Sigmoid colon (tissue), 7 donors: Measurements from ENCODE around the gene LARP4. TPM values are rescaled to one million over a fixed set of nuclear protein-coding genes. Genes with fewer than 3 reads are reported as not detected.
A peak's percentile ranks its signal among the peaks of the same experiment; 100 is the strongest.

ENCODE experiments used
- DNase-seq: peaks from one replicate; pipeline ENCODE4 v3.0.0-alpha.2; 2019
- H3K27ac ChIP-seq, 4 donors: fragments of 200-600 bp; sonication (generic); one replicate each; pipeline ENCODE4 v1.5.1; 2016 to 2019; ENCODE audit warnings: mild to moderate bottlenecking in 1 of 4
- H3K27me3 ChIP-seq, 3 donors: fragments of 200-600 bp; sonication (generic); one replicate each; pipeline ENCODE4 v1.5.1; 2019; ENCODE audit warnings: mild to moderate bottlenecking in 1 of 3
- H3K36me3 ChIP-seq, 4 donors: fragments of 200-600 bp; sonication (generic); one replicate each; pipeline ENCODE4 v1.5.1; 2016 to 2019
- H3K4me1 ChIP-seq, 4 donors: fragments of 200-600 bp; sonication (generic); one replicate each; pipeline ENCODE4 v1.5.1; 2017 to 2019
- H3K4me3 ChIP-seq, 4 donors: fragments of 200-600 bp; sonication (generic); one replicate each; pipeline ENCODE4 v1.5.1; 2017 to 2019; ENCODE audit warnings: mild to moderate bottlenecking in 2 of 4, moderate library complexity in 1 of 4
- H3K9me3 ChIP-seq, 4 donors: fragments of 200-600 bp in 3 of 4; sonication (generic) in 3 of 4; one replicate each; pipeline versions ENCODE4 v1.5.1 to v1.6.1; 2013 to 2019
- EP300 ChIP-seq, 4 donors: sonication (generic); formaldehyde crosslinking; IDR thresholded peaks; one replicate each; pipeline ENCODE4 v1.6.1; 2017; ENCODE audit warnings: antibody characterized with exemption in 4 of 4
- POLR2A ChIP-seq, 2 donors: fragments of 450-650 bp; IDR thresholded peaks; one replicate each; pipeline ENCODE4 v1.6.1; 2016; ENCODE audit warnings: antibody characterized with exemption in 2 of 2, mild to moderate bottlenecking in 2 of 2, moderate library complexity in 2 of 2
- POLR2AphosphoS5 ChIP-seq, 4 donors: sonication (generic); formaldehyde crosslinking; IDR thresholded peaks; one replicate each; pipeline ENCODE4 v1.6.1; 2017; ENCODE audit warnings: antibody characterized with exemption in 4 of 4
- WGBS, 2 donors: extraction: QIAGEN DNeasy Blood & Tissue Kit; methylation state at CpG; one replicate each; pipeline ENCODE4 v1.1.7; 2013; 5-methylcytosine and 5-hydroxymethylcytosine counted together
- intact Hi-C: fragments of 100-400 bp; cut with DNase I; formaldehyde crosslinking; loops from one replicate; pipeline ENCODE4 v1.15.1; 2023
- polyA plus RNA-seq, 3 donors: library from polyadenylated mRNA; stranded (reverse); fragments of 200-250 nt; gene quantifications; one replicate each; pipeline ENCODE4 v1.2.3, GENCODE V29; 2013
- total RNA-seq, 4 donors: library from RNA; depleted of rRNA; stranded (reverse); fragments of >200 nt; gene quantifications; one replicate each; pipeline ENCODE4 v1.1.0, GENCODE V29; 2016
- TF ChIP-seq, protein P1 (sequence below), 4 experiments: fragments of 450-650 bp in 3 of 4; fragments of 200-600 bp in 1 of 4; IDR thresholded peaks; one replicate each; pipeline ENCODE4 v1.5.1; 2016 to 2019; ENCODE audit warnings: antibody characterized with exemption in 4 of 4, mild to moderate bottlenecking in 3 of 4, moderate library complexity in 2 of 4
- donor health status: healthy with polysubstance abuse.
- donor health status: Bipolar disorder and iron deficiency.
- donor health status: healthy.

Gene LARP4
- total and polyA plus RNA-seq, 7 donors = 4.9 to 78.4 (median 51.9) TPM

GRCh38 chr12:50505675-50506530, 105.2 kb downstream of the LARP4 start:
- TF ChIP-seq POLR2AphosphoS5 (IDR thresholded peaks at IDR 0.05) = peak in 1 of 4 donors; percentile 29
- no peak for TF ChIP-seq POLR2A (IDR thresholded peaks at IDR 0.05)
- intact Hi-C loops = loop anchor here (1.0 to 10.0 kb wide), 4 partner anchors 69 to 229 kb away; no protein-coding TSS in a partner anchor
- no peak for DNase-seq
- H3K9me3 ChIP-seq = no peaks in the 10 kb centered on the region
- H3K27ac ChIP-seq = peak overlapping the region; percentile 92 to 98 (median 97)
- H3K27me3 ChIP-seq = no peaks in the 10 kb centered on the region
- peaks cover 0 to 41% (median 32%) of the 10 kb centered on the region in 4 donors for H3K4me1 ChIP-seq
- 0 to 1% methylated on average over 11 of the region's 11 CpGs for WGBS, 2 donors
- H3K4me3 ChIP-seq = peak overlapping the region; percentile 69 to 93 (median 92)
- no peaks in the 10 kb centered on the region for H3K36me3 ChIP-seq

DNA sequence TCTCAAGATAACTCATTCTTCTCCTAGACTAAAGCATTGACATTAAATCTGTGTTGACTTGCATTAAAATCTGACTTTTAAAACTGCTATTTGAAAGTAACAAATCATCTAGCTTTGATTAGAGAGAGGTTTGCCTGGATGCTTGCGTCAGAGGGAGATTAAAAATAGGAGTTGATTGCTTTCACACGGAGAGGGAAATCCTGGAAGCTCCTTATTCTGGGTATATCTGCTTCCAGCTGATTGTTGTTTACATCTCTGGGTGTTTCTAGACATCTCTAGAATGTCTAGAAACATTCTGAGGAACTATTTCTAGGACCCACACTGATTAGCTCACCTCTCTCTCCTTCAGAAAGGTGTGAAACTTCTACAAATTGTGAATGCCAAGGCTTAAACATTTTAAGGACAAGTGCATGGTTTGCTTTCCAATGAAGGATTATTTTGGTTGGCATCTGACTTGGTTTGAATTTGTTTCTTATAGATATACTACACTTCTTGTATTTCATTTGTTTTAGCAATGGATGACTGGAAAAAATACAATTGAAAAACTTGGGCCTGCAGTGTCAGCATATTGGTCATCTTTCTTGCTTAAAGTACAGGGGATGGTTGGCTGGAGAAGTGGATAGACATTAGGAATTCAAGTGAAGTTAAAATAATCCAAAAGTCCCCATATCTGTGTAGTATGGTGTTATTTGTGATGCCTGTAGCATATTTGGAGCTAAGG, 106.2 kb downstream of the LARP4 start:
- peak overlapping the region in 2 of 4 donors; percentile 69 to 93 for H3K4me3 ChIP-seq
- H3K4me1 ChIP-seq = peaks cover 0 to 41% (median 32%) of the 10 kb centered on the region in 4 donors
- H3K27me3 ChIP-seq = no peaks in the 10 kb centered on the region
- 8 to 43% methylated on average over 2 of the region's 2 CpGs for WGBS, 2 donors
- no peak for DNase-seq
- intact Hi-C loops = loop anchor here (5.0 to 10.0 kb wide), 3 partner anchors 68 to 228 kb away; no protein-coding TSS in a partner anchor
- TF ChIP-seq, protein P1, sequence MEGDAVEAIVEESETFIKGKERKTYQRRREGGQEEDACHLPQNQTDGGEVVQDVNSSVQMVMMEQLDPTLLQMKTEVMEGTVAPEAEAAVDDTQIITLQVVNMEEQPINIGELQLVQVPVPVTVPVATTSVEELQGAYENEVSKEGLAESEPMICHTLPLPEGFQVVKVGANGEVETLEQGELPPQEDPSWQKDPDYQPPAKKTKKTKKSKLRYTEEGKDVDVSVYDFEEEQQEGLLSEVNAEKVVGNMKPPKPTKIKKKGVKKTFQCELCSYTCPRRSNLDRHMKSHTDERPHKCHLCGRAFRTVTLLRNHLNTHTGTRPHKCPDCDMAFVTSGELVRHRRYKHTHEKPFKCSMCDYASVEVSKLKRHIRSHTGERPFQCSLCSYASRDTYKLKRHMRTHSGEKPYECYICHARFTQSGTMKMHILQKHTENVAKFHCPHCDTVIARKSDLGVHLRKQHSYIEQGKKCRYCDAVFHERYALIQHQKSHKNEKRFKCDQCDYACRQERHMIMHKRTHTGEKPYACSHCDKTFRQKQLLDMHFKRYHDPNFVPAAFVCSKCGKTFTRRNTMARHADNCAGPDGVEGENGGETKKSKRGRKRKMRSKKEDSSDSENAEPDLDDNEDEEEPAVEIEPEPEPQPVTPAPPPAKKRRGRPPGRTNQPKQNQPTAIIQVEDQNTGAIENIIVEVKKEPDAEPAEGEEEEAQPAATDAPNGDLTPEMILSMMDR (IDR thresholded peaks at IDR 0.05) = no peak
- no peak for TF ChIP-seq POLR2AphosphoS5 (IDR thresholded peaks at IDR 0.05)
- no peak for TF ChIP-seq POLR2A (IDR thresholded peaks at IDR 0.05)
- no peak for TF ChIP-seq EP300 (IDR thresholded peaks at IDR 0.05)
- peak overlapping the region; percentile 92 to 98 (median 97) for H3K27ac ChIP-seq
- no peaks in the 10 kb centered on the region for H3K36me3 ChIP-seq
- no peaks in the 10 kb centered on the region for H3K9me3 ChIP-seq

DNA sequence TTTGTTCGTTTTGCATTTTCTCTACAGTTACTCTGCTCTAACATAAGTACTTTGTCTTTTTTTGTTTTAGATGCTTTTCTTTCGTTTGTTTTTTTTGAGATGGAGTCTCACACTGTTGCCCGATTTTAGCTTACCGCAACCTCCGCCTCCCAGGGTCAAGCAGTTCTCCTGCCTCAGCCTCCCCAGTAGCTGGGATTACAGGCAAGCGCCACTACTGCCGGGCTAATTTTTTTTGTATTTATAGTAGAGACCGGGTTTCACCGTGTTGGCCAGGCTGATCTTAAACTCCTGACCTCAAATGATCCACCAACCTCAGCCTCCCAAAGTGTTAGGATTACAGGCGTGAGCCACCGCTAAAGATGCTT, 106.8 kb downstream of the LARP4 start:
- 71 to 83% methylated on average over 11 of the region's 11 CpGs for WGBS, 2 donors
- Histone ChIP-seq H3K4me3 (no peak overlapping the region), H3K4me1 (peaks cover 0 to 41% (median 32%) of the 10 kb centered on the region in 4 donors), H3K36me3 (no peaks in the 10 kb centered on the region), H3K27me3 (no peaks in the 10 kb centered on the region), H3K9me3 (no peaks in the 10 kb centered on the region), H3K27ac (peak overlapping the region in 2 of 4 donors; percentile 92 to 97)
- no peak for TF ChIP-seq POLR2AphosphoS5 (IDR thresholded peaks at IDR 0.05)
- DNase-seq = no peak
- intact Hi-C loops = loop anchor here (5.0 to 10.0 kb wide), 3 partner anchors 67 to 227 kb away; no protein-coding TSS in a partner anchor

DNA sequence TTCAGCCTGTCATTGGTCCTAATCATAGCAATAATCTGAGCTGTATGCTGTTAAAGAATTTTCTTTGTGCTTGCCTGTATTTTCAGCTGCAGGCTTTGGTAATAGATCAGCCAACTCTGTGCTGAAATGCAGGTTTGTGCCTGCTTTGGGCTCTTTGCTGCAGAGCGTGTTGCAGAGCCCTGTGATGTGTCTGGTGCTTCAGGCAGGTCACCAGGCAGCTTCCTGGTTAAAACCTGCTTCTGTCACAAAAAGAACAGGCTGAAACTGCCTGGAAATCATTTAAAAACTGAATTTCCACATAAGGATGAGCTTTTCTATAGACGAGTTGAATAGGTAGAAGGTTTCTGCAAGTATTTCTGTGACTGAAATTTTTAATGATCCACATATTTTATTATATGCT, 107.2 kb downstream of the LARP4 start:
- DNase-seq = no peak
- H3K4me3 ChIP-seq = no peak overlapping the region
- WGBS, 2 donors = 46 to 61% methylated on average over 2 of the region's 2 CpGs
- peaks cover 0 to 41% (median 32%) of the 10 kb centered on the region in 4 donors for H3K4me1 ChIP-seq
- H3K27ac ChIP-seq = peak overlapping the region in 1 of 4 donors; percentile 97
- no peaks in the 10 kb centered on the region for H3K36me3 ChIP-seq
- TF ChIP-seq, protein P1 (IDR thresholded peaks at IDR 0.05) = no peak
- TF ChIP-seq POLR2AphosphoS5 (IDR thresholded peaks at IDR 0.05) (no peak), POLR2A (IDR thresholded peaks at IDR 0.05) (no peak), EP300 (IDR thresholded peaks at IDR 0.05) (no peak)
- H3K27me3 ChIP-seq = no peaks in the 10 kb centered on the region
- H3K9me3 ChIP-seq = no peaks in the 10 kb centered on the region
- intact Hi-C loops = loop anchor here (5.0 to 10.0 kb wide), 3 partner anchors 67 to 227 kb away; no protein-coding TSS in a partner anchor

- Histone ChIP-seq H3K27me3 (no peaks in the 10 kb centered on the region), H3K27ac (peak overlapping the region in 1 of 4 donors; percentile 97), H3K9me3 (no peaks in the 10 kb centered on the region), H3K4me1 (peaks cover 0 to 41% (median 32%) of the 10 kb centered on the region in 4 donors), H3K36me3 (no peaks in the 10 kb centered on the region), H3K4me3 (no peak overlapping the region)
- no peak for DNase-seq
- TF ChIP-seq EP300 (IDR thresholded peaks at IDR 0.05) (no peak), POLR2A (IDR thresholded peaks at IDR 0.05) (no peak), POLR2AphosphoS5 (IDR thresholded peaks at IDR 0.05) (no peak)
- TF ChIP-seq, protein P1 (IDR thresholded peaks at IDR 0.05) = no peak
- WGBS, 2 donors = 76 to 81% methylated on average over 6 of the region's 6 CpGs
- intact Hi-C loops = loop anchor here (5.0 to 10.0 kb wide), 3 partner anchors 66 to 226 kb away; no protein-coding TSS in a partner anchor
Observed at GRCh38 chr12:50508414-50508813, 107.7 kb downstream of the LARP4 start.
